WTC11 (cell line): ENCODE data around the gene TSSC4.
"Not testable (repeated sequence)": the region's sequence is repeated elsewhere in the genome, so short reads cannot be mapped to it uniquely, and the experiment has no call there.

ENCODE experiments used
- IRF2 ChIP-seq: sonication (generic); formaldehyde crosslinking; IDR thresholded peaks from 2 replicates; pipeline ENCODE4 v1.8.0; 2022; ENCODE audit warnings: low read depth, missing genetic modification reagents, borderline replicate concordance
- TEAD1 ChIP-seq: sonication (generic); formaldehyde crosslinking; IDR thresholded peaks from 2 replicates; pipeline ENCODE4 v1.8.0; 2022; ENCODE audit warnings: mild to moderate bottlenecking, missing genetic modification reagents
- ZBTB21 ChIP-seq: sonication (generic); formaldehyde crosslinking; IDR thresholded peaks from 2 replicates; pipeline ENCODE4 v1.8.1; 2023; ENCODE audit warnings: mild to moderate bottlenecking, missing genetic modification reagents, borderline replicate concordance
- ZNF416 ChIP-seq: fragments of 250-450 bp; sonication (Bioruptor Pico); IDR thresholded peaks from 2 replicates; pipeline ENCODE4 v1.9.0; 2021; ENCODE audit warnings: mild to moderate bottlenecking, inconsistent platforms
- ZNF423 ChIP-seq: fragments of 250-450 bp; sonication (Bioruptor Pico); IDR thresholded peaks from 2 replicates; pipeline ENCODE4 v2.1.2; 2022; ENCODE audit warnings: mild to moderate bottlenecking, moderate library complexity
- TF ChIP-seq, protein P1 (sequence below): fragments of 200-600 bp; IDR thresholded peaks from 2 replicates; pipeline ENCODE4 v1.8.0; 2022; ENCODE audit warnings: antibody characterized with exemption
- TF ChIP-seq, protein P2 (sequence below): sonication (generic); formaldehyde crosslinking; IDR thresholded peaks from 2 replicates; pipeline ENCODE4 v1.8.0; 2022; ENCODE audit warnings: mild to moderate bottlenecking, missing genetic modification reagents
- TF ChIP-seq, protein P3 (sequence below): sonication (generic); formaldehyde crosslinking; IDR thresholded peaks from 2 replicates; pipeline ENCODE4 v1.8.0; 2022; ENCODE audit warnings: mild to moderate bottlenecking, missing genetic modification reagents
- TF ChIP-seq, protein P4 (sequence below): sonication (generic); formaldehyde crosslinking; IDR thresholded peaks from 2 replicates; pipeline ENCODE4 v1.8.1; 2023; ENCODE audit warnings: mild to moderate bottlenecking, missing genetic modification reagents, moderate library complexity

DNA sequence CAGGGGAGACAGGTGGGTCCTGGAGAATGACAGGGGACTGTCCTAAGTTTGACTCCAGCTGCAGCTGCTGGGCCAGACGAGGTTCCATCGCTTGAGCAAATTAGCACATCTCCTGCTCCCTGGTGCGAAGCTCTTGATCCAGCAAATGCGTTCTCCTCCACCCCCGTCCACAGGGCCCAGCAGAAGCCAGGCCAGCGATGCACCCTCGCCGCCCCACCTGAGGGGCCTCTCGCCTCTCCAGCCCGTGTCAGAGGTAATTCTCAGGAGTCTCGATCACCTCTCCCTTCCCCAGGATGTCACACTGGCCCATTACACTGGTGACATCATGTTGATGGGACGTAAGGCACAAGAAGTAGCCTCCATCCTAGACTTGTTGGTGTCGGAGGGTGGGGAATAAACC, 42.9 kb upstream of the TSSC4 start:
- not testable (repeated sequence) for TF ChIP-seq ZNF416 (CRISPR knock-in tag); TEAD1 (CRISPR knock-in tag); ZNF423; IRF2; ZBTB21 (CRISPR knock-in tag)
- TF ChIP-seq, protein P1, sequence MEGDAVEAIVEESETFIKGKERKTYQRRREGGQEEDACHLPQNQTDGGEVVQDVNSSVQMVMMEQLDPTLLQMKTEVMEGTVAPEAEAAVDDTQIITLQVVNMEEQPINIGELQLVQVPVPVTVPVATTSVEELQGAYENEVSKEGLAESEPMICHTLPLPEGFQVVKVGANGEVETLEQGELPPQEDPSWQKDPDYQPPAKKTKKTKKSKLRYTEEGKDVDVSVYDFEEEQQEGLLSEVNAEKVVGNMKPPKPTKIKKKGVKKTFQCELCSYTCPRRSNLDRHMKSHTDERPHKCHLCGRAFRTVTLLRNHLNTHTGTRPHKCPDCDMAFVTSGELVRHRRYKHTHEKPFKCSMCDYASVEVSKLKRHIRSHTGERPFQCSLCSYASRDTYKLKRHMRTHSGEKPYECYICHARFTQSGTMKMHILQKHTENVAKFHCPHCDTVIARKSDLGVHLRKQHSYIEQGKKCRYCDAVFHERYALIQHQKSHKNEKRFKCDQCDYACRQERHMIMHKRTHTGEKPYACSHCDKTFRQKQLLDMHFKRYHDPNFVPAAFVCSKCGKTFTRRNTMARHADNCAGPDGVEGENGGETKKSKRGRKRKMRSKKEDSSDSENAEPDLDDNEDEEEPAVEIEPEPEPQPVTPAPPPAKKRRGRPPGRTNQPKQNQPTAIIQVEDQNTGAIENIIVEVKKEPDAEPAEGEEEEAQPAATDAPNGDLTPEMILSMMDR = not testable (repeated sequence)
- TF ChIP-seq, protein P2, sequence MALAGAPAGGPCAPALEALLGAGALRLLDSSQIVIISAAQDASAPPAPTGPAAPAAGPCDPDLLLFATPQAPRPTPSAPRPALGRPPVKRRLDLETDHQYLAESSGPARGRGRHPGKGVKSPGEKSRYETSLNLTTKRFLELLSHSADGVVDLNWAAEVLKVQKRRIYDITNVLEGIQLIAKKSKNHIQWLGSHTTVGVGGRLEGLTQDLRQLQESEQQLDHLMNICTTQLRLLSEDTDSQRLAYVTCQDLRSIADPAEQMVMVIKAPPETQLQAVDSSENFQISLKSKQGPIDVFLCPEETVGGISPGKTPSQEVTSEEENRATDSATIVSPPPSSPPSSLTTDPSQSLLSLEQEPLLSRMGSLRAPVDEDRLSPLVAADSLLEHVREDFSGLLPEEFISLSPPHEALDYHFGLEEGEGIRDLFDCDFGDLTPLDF (CRISPR knock-in tag) = not testable (repeated sequence)
- TF ChIP-seq, protein P3, sequence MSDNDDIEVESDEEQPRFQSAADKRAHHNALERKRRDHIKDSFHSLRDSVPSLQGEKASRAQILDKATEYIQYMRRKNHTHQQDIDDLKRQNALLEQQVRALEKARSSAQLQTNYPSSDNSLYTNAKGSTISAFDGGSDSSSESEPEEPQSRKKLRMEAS (CRISPR knock-in tag) = not testable (repeated sequence)
- TF ChIP-seq, protein P4, sequence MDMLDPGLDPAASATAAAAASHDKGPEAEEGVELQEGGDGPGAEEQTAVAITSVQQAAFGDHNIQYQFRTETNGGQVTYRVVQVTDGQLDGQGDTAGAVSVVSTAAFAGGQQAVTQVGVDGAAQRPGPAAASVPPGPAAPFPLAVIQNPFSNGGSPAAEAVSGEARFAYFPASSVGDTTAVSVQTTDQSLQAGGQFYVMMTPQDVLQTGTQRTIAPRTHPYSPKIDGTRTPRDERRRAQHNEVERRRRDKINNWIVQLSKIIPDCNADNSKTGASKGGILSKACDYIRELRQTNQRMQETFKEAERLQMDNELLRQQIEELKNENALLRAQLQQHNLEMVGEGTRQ (CRISPR knock-in tag) = not testable (repeated sequence)
